Measurements from ENCODE around the gene CFAP57. TPM values are rescaled to one million over a fixed set of nuclear protein-coding genes. Genes with fewer than 3 reads are reported as not detected.

CFAP57 gene
- total and polyA plus RNA-seq, 2 of the 13 experiments (the other 11 are each of a cell fraction or from before 2014, with no cell fraction given) = 0.01 TPM; not detected in 1

GRCh38 chr1:43207229-43207853 is 35.2 kb downstream of the CFAP57 start (continued):
- no peak for TF ChIP-seq STAT6 (CRISPR knock-in tag; IDR thresholded peaks at IDR 0.05; ENCODE audit: borderline replicate concordance)
- TF ChIP-seq RNF219 (CRISPR knock-in tag; IDR thresholded peaks at IDR 0.05) = no peak
- peak; percentile 9; the same call in 1 of the 2 replicates for TF ChIP-seq DMAP1 (CRISPR knock-in tag; IDR thresholded peaks at IDR 0.05)
- TF ChIP-seq CEBPB (IDR thresholded peaks at IDR 0.05; ENCODE audit: borderline replicate concordance, low read depth, low read length) = peak; percentile 19; the same call in 1 of the 2 replicates
- TF ChIP-seq PRDM15 (CRISPR knock-in tag; IDR thresholded peaks at IDR 0.05) = no peak
- no peak for TF ChIP-seq NBN (conservative IDR thresholded peaks at IDR 0.05)
- no peak for TF ChIP-seq HOXA9 (CRISPR knock-in tag; IDR thresholded peaks at IDR 0.05; ENCODE audit: borderline replicate concordance)
- 0 out of 2 replicates have a peak, but pooled peaks have one; percentile 3 for TF ChIP-seq ZBED4 (CRISPR knock-in tag; IDR thresholded peaks at IDR 0.05; ENCODE audit: borderline replicate concordance)
- peak; percentile 53; the same call in 1 of the 2 replicates for TF ChIP-seq ZBTB38 (CRISPR knock-in tag; IDR thresholded peaks at IDR 0.05)
- TF ChIP-seq ATF7-NPFF (CRISPR knock-in tag; IDR thresholded peaks at IDR 0.05; ENCODE audit: low read depth) = no peak
- TF ChIP-seq ELF4 (CRISPR knock-in tag; IDR thresholded peaks at IDR 0.05; ENCODE audit: borderline replicate concordance) = no peak
